ENCODE measurements around the gene TOM1L2.
"Not testable (repeated sequence)": the region's sequence is repeated elsewhere in the genome, so short reads cannot be mapped to it uniquely, and the experiment has no call there.

DNA sequence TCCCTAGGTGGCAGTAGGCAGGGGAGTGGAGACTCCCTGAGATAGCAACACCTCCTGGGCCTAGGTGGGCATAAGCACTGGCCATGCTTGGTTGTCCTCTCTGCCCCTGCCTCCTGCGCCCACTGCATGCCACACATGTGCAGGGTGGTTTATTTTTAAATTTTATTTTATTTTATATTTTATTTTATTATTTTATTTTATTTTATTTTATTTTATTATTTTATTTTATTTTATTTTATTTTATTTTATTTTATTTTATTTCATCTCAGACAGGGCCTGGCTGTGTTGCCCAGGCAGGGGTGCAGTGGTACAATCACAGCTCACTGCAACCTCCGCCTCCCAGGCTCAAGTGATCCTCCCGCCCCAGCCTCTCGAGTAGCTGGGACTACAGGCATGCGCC lies 164.0 kb downstream of the TOM1L2 start:
- TF ChIP-seq, protein P1, sequence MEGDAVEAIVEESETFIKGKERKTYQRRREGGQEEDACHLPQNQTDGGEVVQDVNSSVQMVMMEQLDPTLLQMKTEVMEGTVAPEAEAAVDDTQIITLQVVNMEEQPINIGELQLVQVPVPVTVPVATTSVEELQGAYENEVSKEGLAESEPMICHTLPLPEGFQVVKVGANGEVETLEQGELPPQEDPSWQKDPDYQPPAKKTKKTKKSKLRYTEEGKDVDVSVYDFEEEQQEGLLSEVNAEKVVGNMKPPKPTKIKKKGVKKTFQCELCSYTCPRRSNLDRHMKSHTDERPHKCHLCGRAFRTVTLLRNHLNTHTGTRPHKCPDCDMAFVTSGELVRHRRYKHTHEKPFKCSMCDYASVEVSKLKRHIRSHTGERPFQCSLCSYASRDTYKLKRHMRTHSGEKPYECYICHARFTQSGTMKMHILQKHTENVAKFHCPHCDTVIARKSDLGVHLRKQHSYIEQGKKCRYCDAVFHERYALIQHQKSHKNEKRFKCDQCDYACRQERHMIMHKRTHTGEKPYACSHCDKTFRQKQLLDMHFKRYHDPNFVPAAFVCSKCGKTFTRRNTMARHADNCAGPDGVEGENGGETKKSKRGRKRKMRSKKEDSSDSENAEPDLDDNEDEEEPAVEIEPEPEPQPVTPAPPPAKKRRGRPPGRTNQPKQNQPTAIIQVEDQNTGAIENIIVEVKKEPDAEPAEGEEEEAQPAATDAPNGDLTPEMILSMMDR (IDR thresholded peaks at IDR 0.05): not testable (repeated sequence)
- TF ChIP-seq POLR2A (IDR thresholded peaks at IDR 0.05): not testable (repeated sequence)

Measured in lower leg skin (tissue), 3 donors.